22Rv1 (cell line): ENCODE data around the gene NRXN3.

Source experiments
- H3K27ac ChIP-seq: fragments of 450-650 bp; 2 replicates; pipeline ENCODE4 v1.5.1; 2017
- CTCF ChIP-seq: fragments of 450-650 bp; IDR thresholded peaks from 2 replicates; pipeline ENCODE4 v1.5.1; 2017; ENCODE audit warnings: mild to moderate bottlenecking
- ZFX ChIP-seq: fragments of 450-650 bp; IDR thresholded peaks from 2 replicates; pipeline ENCODE4 v1.6.1; 2017; ENCODE audit warnings: antibody characterized with exemption, borderline replicate concordance

Gene NRXN3

GRCh38 chr14:79732911-79733655 is 1562.9 kb downstream of the NRXN3 start:
- H3K27ac ChIP-seq, result no peak overlapping the region
- TF ChIP-seq CTCF (no peak), ZFX (no peak)

GRCh38 chr14:79734151-79734550 is 1564.0 kb downstream of the NRXN3 start:
- no peak for TF ChIP-seq ZFX
- TF ChIP-seq CTCF, result no peak
- no peak overlapping the region for H3K27ac ChIP-seq

DNA sequence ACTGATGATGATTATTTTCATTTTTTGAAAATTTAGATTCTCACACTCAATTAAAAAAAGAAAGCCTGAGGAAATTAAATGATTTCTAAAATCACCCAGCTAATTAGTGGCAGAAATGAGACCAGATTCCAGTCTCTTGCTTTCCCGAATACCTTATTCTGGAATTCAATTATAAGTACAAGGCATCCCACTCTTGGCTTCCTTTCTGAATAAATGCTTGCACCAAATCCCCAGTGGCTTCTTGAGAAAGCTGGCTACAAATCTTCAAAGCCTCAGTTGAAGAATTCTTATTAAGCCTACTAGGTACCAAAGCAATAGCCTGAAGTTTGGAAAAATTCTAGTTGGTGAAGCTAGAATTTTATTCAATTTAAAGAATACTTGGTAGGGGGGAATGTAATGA is 1564.5 kb downstream of the NRXN3 start:
- TF ChIP-seq ZFX (no peak), CTCF (no peak)
- H3K27ac ChIP-seq, result no peak overlapping the region

DNA sequence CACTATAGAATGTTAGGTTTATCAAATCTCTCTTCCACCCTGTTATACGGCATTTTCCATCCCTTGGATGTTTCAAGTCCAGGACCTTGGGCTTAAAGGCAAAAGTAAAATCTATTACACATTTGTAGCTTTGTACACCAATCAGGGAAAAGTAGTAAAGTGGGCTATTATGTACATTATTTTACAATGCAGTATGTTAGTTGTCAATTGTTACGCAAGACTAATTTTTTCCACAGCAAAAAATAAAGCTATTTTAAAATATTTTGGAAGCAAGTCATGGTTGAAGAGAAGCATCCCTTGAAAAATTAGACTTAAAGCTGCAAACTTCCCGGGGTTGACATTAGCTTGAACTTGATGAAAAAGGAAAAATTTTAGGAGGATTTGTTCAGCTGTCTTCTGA is 1564.9 kb downstream of the NRXN3 start:
- TF ChIP-seq ZFX (no peak), CTCF (no peak)
- no peak overlapping the region for H3K27ac ChIP-seq

DNA sequence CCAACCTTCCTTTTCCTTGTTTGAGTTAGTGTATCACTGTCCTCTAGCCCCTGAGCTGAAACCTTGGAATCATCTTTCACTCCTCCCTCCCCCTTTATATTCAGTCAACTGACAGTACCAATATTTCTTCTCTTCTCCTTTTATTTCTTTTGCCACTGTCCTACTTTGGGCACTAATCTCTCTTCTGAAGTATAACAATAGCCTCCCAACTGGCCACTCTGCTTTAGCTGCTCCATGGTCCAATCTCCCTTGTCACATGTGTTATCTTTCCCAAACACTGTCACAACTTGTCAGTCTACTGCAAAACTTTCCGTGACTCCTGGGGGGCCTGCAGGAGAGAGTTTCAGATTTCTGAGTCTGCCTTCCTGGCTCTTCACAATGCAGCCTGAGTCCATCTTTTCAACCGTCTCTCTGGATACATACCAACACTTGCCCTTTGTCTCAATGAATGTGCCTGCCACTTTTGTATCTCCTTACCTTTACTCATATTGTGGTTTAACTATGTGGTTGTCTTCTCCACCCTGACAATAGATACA is 1570.0 kb downstream of the NRXN3 start:
- no peak for TF ChIP-seq CTCF
- TF ChIP-seq ZFX, result no peak

DNA sequence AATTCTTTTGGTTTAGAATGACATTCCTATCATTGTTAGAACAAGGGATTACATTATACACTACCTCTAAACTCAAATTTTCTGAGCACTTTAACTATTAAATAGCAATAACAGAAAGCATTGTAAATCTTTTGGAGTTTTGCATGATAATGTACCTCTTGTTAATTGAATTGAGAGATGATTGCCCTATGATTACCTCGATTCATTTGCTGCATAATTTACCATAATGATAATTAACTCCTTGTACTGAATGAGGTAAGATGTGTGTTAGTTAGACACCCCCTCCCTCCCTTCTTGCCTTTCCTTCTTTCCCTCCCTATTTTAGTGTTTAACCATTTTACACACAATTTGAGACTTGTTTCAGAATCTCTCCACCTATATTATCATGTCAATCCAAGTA is 1572.0 kb downstream of the NRXN3 start:
- TF ChIP-seq ZFX (no peak), CTCF (no peak)

More for the DNA sequence above, 1570.0 kb downstream of the NRXN3 start:
- no peak overlapping the region for H3K27ac ChIP-seq

DNA sequence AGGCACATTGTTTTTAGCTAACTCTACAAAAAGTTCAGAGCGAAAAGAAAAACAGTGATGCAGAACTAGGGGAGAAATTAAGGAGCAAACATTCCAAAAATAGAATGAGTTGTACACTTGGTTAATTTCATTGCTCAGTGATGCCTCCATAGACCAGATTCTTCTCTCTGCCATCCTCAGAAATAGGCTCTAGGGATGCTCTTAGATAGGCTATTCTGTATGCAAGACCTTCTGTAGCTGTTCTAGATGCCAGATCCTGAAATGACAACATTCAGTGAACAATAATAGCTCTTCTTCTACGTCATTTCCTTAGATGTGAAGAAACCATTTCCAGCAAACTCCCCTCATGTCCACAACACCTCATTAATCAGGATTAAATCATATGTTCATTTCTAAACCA is 1574.9 kb downstream of the NRXN3 start:
- TF ChIP-seq ZFX (no peak), CTCF (no peak)
- no peak overlapping the region for H3K27ac ChIP-seq

More for the DNA sequence above, 1572.0 kb downstream of the NRXN3 start:
- H3K27ac ChIP-seq, result no peak overlapping the region
